Raji (cell line): ENCODE data around the gene CYP27C1.

Experiments used
- POLR2A ChIP-seq: IDR thresholded peaks from 2 replicates; pipeline ENCODE4 v1.6.1; 2011; ENCODE audit warnings: low read depth, low read length, control low read depth; ENCODE audit not compliant: insufficient read depth

CYP27C1 gene

DNA sequence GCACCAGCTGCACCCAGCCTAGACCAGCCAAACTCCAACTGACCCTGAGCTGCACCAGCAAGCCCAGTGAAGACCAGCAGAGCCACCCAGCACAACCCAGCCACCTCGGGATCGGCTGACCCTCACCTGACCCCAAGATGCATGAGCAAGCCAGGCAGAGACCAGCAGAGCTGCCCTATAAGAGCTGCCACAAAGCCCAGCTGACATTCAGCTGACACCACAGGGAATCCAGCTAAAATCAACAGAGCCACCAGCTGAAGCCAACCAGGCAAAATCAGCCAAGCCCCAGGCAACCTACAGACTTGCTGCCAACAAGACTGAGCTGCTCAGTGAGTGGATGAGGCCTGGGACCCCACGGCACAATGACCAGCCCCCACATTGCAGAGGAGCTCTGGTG is 54.6 kb downstream of the CYP27C1 start:
- TF ChIP-seq POLR2A = no peak

GRCh38 chr2:127164761-127165538 is 55.1 kb downstream of the CYP27C1 start:
- no peak for TF ChIP-seq POLR2A

DNA sequence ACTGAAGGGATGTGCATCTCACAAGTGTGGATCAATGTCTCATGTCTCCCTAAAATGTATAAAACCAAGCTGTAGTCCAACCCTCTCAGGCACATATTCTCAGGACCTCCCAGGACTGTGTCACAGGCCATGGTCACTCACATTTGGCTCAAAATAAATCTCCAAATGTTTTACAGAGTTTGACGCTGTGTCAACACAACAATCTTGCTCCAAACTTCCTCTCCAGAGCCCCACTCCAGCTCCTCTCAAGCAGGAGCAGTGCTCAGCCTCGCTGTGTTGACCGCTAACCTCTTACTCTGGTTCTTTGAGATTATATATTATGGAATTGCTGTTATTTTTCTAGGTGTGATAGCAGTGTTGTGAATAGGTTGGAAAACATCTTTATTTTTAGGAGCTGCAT is 56.2 kb downstream of the CYP27C1 start:
- TF ChIP-seq POLR2A = no peak

DNA sequence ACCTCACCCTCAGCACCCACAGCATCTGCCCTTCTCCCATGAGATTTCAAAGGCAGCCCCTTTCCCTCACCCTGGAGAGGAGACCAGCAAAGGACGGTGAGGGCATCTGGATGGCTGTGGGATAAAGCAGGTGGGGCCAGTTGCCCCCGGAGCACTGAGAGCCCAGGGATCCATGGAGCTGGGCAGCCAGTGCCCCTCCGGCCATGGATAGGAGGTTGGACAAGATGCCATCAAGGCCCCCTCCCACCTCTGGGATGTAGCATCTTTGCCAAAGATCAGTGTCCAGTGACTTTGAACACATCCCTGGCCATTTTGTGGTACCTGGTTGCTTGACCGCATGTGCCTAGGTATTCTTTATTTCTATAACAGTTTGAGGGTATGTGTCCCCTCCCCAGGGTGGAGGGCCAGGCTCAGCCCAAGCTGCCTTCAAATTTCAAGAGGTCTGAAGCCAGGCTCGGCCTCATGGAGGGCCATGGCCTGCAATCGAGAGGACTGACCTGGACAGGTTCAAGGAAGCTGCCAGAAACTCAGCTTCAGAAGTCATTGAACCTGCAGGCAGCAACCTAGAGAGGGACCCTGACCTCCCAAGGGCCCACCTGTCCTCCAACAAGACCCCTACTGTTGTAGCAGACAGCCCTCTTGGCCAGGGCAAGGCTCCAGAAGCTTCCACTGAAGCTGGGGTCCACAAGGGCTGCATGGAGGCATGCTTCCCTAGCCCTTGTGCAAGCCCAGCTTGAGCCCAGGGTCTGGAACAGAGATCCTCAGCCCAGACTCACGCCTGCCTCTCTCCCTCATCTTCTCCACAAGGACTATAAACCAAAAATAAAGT is 57.6 kb downstream of the CYP27C1 start:
- no peak for TF ChIP-seq POLR2A

DNA sequence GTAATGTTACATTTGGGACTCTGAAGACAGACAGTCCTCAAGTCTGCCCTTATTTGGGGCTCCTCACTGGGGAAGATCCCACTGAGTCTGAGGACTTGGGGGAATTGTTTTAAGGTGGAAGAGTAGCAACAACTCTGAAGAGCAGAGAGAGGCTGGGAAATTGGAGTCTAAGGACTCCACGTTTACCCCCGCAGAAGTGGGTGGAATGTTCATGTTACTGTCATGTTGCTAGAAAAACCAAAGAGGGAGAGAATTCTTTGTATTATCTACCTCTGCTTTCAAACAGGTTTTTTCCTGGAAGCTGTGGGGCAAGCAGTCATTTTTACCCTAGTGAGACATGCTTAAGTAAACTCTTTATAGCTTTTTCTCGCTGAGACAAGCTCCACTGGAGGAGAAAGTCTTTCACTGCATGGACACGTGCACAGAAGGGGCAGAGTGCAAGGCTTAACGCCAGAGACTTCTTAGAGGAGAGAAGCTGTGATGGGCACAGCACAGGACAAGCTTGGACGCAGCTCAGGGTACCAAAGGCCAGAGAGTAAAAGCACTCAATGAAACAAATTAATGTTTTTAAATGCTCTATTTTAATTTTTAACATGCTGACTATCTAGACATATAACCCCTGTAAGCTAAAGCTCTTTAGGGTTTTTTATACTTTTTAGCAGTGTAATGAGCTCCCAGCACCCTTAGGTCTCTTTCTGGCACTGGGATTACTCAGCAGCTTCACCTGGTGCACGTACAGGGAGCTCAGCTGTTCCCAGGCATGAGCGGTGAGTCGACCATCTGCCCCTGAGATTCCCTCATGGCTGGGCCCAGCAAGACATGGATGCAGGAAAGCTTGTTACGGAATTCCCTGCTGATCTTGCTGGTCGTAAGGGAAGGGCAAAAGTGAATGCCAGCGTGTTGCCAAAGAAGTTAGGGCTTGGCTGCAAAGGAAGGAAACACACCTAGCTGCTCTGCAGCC is 58.6 kb downstream of the CYP27C1 start:
- no peak for TF ChIP-seq POLR2A

- TF ChIP-seq POLR2A = no peak
Observed at GRCh38 chr2:127160676-127161075, 59.4 kb downstream of the CYP27C1 start.

DNA sequence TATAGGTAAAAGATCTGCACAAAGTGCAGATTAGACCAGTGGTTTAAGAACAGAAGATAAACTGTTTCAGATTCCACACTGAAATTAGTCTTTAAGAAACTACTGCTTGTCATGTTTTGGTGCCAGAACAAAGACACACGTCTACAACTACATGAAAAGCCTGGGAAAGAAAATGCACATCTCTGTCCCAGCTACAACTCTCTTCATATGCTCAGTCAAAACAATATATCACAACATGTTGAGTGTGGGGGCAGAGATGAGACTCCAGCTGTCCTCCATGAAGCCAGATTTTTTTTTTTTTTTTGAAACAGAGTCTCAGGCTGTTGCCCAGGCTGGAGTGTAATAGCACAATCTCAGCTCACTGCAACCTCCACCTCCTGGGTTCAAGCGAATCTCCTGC is 60.6 kb downstream of the CYP27C1 start:
- TF ChIP-seq POLR2A = no peak

DNA sequence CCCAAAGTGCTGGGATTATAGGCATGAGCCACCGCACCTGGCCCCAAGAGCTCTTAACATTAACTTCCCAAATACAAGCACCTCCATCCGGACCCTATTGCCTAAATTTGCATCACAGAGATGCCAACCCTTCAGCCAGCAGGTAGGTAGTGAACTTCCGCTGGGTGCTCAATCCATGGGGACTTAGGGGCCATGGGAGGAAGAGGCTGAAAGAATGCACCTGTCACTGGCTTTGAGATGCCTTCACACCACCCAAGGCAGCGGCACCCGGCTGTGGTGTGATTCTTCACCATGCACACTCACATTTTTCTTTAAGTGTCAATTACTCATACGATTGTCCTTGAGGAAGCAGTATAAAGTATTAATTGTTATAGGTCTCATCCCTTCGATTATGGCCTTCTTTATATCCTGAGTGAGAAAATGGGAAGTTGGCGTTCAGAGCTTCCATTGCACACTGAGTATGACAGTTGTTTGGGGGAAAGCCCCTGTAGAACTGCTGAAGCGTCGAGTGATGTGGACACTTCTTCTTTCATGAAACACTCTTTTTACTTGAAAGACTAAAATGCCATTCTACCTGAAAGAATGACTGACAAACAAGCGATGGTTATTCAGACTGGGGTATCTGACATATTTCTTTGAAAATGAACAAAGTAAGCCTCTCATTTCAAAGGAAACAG is 61.3 kb downstream of the CYP27C1 start:
- TF ChIP-seq POLR2A = no peak

DNA sequence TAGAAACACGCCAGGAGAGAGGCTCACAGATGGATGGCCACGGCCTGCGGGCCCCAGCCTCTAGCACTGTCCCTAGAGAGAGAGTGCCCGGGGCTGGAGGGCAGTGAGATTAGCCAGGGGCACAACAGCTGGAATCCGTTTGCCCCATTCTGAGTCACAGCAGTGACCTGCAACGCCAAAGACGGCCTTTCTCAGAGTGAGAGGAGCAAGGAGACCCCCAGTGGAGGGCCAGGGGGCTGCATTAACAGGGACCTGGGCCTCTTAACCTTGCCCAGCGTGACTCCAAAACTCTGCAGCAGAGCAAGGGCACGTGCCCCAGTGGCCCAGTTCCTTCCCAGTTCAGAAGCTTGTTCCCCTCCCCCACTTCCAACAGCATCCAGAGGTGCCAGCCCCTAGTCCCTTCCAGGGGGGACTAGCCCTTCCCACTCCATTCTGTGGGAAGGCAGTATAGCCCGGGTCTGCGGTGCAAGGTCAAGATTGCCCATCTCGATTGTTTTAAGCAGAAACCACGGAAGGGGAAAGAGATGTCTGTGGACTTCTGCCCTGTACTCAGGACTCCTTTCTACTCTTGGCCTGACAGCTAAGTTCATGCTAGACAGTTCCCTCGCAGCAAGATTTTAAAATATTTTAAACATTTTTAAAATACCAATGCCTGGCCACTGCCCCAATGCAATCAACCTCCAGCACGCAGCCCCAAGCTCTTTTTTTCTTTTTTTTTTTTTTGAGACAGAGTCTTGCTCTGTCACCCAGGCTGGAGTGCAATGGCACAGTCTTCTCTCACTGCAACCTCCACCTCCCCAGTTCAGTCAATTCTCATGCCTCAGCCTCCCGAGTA is 62.2 kb downstream of the CYP27C1 start:
- no peak for TF ChIP-seq POLR2A

DNA sequence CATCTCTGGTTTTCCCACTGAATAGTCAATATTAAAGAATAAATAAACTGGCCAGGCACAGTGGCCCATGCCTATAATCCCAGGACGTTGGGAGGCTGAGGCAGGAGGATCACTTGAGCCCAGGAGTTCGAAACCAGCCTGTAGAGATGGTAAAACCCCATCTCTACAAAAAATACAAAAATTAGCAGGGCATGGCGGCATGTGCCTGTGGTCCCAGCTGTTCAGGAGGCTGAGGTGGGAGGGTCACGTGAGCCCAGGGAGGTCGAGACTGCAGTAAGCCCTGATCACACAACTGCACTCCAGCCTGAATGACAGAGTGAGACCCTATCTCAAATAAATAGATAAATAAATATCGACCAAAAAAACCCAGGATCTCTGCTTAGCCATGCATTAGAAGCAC is 63.0 kb downstream of the CYP27C1 start:
- TF ChIP-seq POLR2A = no peak

DNA sequence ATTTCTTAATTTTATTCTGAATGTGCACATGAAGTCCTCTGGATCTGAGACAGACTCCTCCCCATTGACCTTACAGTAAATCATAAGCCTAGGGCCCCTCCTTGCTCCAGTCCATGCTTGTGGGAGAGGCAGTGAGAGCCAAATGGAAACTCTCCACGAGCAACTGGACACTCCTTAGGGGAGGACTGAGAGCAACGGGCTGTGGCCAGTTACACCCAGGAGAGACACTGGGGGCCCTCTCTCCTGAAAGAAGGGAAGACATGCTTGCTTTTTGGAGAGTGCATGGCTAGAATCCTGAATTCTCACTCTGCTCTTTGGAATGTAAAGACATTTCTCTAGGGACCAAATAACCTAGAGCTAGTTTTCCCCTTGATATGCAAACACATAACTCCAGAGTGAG is 64.2 kb downstream of the CYP27C1 start:
- TF ChIP-seq POLR2A = no peak

DNA sequence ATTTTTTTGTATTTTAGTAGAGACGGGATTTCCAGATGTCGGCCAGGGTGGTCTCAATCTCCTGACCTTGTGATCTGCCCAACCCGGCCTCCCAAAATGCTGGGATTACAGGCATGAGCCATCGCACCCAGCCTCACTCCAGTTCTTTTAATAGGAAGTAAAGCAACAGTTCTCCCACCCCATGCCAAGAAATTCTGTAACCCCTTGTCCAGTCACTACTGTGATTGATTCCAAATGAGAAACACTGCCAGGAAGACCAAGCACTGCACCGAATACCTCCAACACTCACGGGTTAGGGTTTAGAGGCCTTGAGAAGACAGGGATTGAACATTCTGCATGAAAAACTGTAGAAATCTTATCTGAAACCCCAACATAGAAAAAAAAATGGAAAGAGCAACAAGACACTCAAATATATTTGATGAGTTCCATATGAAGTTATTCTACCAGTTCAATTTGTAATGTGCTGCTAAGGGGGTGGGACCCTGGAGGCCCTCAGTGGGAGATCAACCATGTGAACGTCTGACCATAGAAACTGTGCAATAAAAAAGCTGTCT is 65.0 kb downstream of the CYP27C1 start:
- no peak for TF ChIP-seq POLR2A

DNA sequence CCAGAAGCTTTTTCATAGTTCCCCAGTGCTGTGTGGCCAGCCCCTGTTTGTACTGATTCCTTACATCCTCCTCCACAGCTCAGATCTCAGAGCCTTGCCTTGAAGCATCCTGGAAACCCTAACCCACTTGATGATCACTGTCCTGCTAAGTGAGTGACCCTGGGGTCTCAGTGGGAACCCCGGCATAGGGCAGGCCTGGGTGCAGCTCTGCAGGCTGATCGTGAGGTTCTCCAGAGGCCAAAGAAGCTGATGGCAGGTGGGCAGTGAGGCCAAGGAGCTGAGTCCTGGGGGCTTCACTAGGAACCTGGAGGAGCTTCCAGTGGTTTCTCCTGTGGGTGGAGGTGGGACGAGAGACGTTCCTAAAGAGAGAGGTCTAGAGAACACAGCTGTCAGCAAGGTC is 65.7 kb downstream of the CYP27C1 start:
- TF ChIP-seq POLR2A = no peak
